ENCODE measurements around the gene DCAF8.

DCAF8 gene

DNA sequence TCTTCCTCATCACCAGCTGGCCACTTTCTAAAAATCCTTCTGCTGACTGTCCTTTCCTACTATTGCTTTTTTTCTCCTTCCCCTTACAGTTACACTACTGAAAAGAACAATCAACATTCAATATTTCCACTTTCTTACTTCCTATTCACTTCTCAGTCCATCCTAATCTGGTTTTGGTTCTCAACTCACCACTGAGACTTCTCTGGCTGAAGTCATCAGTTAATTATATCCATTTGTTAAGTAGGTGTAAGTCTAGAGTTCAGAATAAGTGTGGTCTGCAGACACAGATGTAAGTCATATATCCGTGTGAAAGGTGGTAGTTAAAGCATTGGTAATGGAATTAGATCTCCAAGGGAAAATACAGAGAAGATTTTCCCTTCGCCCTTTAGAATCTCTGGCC, 35.7 kb downstream of the DCAF8 start:
- Mint-ChIP-seq H3K4me3 (no peak overlapping the region), H3K36me3 (ENCODE audit: low read depth) (peaks cover 65% of the 10 kb centered on the region), H3K27me3 (ENCODE audit: low read depth, poor library complexity) (no peaks in the 10 kb centered on the region), H3K27ac (no peak overlapping the region), H3K9me3 (no peaks in the 10 kb centered on the region), H3K4me1 (no peaks in the 10 kb centered on the region)
- TF ChIP-seq, protein P1, sequence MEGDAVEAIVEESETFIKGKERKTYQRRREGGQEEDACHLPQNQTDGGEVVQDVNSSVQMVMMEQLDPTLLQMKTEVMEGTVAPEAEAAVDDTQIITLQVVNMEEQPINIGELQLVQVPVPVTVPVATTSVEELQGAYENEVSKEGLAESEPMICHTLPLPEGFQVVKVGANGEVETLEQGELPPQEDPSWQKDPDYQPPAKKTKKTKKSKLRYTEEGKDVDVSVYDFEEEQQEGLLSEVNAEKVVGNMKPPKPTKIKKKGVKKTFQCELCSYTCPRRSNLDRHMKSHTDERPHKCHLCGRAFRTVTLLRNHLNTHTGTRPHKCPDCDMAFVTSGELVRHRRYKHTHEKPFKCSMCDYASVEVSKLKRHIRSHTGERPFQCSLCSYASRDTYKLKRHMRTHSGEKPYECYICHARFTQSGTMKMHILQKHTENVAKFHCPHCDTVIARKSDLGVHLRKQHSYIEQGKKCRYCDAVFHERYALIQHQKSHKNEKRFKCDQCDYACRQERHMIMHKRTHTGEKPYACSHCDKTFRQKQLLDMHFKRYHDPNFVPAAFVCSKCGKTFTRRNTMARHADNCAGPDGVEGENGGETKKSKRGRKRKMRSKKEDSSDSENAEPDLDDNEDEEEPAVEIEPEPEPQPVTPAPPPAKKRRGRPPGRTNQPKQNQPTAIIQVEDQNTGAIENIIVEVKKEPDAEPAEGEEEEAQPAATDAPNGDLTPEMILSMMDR (IDR thresholded peaks at IDR 0.05): no peak
- DNase-seq: no peak

DNA sequence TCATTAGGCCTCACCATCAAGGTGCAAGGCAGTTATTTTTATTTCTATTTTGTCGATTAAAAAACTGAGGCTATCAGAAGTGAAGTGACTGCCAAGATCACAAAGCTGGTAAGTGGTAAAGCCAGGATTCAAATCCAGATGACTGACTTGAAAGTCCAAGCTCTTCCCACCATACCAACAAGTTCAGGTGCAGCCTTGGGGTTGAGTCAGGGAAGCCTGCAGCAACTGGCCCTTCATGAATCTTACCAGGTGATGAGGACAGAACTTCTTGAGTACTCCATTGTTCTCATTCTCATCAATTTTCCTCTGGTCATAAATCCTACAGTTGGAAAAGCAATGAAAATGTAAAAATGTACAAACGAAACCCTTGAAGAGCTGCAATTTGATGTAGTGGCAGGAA, 37.0 kb downstream of the DCAF8 start:
- Mint-ChIP-seq H3K36me3 (ENCODE audit: low read depth) (peaks cover 62% of the 10 kb centered on the region), H3K4me3 (no peak overlapping the region), H3K9me3 (no peaks in the 10 kb centered on the region), H3K27ac (no peak overlapping the region), H3K27me3 (ENCODE audit: low read depth, poor library complexity) (no peaks in the 10 kb centered on the region), H3K4me1 (no peaks in the 10 kb centered on the region)
- TF ChIP-seq, protein P1 (IDR thresholded peaks at IDR 0.05): no peak
- DNase-seq: no peak

DNA sequence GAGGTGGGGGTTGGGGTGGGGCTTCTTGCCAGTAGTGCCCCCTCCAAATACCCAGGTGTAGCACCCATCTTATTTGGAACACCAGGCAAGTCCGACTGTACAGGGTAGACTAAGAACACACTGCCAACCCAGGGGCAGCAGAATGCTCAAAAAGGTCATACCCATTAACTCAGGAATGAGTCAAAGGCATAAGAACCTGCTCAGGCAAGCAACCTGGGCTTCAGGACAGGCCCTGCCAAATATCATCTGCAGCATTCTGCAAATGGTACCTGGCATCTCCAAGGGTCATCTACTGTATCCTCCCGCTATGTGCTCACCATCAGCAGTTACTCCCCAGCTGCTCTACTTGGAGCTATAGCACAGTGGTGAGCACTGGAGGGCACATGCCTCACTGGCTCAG, 37.7 kb downstream of the DCAF8 start:
- no peak for DNase-seq
- H3K4me3 Mint-ChIP-seq: no peak overlapping the region
- H3K9me3 Mint-ChIP-seq: no peaks in the 10 kb centered on the region
- no peak overlapping the region for H3K27ac Mint-ChIP-seq
- H3K27me3 Mint-ChIP-seq (ENCODE audit: low read depth, poor library complexity): no peaks in the 10 kb centered on the region
- peaks cover 5% of the 10 kb centered on the region for H3K4me1 Mint-ChIP-seq
- TF ChIP-seq, protein P1 (IDR thresholded peaks at IDR 0.05): no peak
- H3K36me3 Mint-ChIP-seq (ENCODE audit: low read depth): peaks cover 59% of the 10 kb centered on the region

DNA sequence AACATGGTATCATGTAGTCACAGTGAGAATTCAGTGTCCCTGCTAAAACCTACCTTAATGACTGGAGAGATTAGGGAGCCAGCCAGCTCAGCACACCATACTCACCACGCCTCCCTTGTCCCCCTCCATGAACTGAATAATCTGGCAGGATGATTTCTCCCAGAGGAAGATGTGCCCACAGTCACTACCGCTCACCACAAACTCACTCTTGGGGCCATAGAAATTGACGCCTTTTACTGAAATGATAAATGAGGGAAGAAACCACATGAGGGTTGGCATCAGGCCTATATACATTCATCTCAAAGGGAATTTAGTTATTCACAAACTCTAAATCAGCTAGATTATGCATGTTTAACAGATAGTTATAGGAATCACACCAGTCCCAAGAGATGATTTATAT, 39.8 kb downstream of the DCAF8 start:
- TF ChIP-seq, protein P1 (IDR thresholded peaks at IDR 0.05): no peak
- H3K27ac Mint-ChIP-seq: peak overlapping the region; percentile 24
- DNase-seq: no peak
- peaks cover 52% of the 10 kb centered on the region for H3K36me3 Mint-ChIP-seq (ENCODE audit: low read depth)
- no peak overlapping the region for H3K4me3 Mint-ChIP-seq
- peaks cover 5% of the 10 kb centered on the region for H3K4me1 Mint-ChIP-seq
- no peaks in the 10 kb centered on the region for H3K9me3 Mint-ChIP-seq
- H3K27me3 Mint-ChIP-seq (ENCODE audit: low read depth, poor library complexity): no peaks in the 10 kb centered on the region

DNA sequence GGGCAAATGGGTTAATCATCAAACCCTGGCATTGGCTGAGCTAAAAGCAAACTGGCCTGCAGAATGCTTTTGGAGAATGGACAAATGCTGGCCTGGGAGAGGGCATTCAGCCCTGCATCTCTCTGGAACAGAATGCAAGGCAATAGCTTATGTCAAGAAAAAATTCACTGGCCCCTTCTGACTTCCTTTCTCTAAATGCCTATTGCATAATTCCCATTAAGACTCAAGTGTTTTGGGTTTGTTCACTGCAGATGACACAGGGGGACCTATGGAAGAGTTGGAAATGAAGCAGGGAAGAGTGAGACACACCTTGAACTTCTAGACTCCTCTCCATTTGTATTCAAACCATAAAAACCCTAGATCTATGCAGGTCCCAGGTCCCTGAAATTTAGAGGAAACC, 41.3 kb downstream of the DCAF8 start:
- Mint-ChIP-seq H3K27me3 (ENCODE audit: low read depth, poor library complexity) (no peaks in the 10 kb centered on the region), H3K9me3 (no peaks in the 10 kb centered on the region), H3K27ac (no peak overlapping the region), H3K4me1 (peaks cover 5% of the 10 kb centered on the region), H3K36me3 (ENCODE audit: low read depth) (peaks cover 63% of the 10 kb centered on the region), H3K4me3 (no peak overlapping the region)
- DNase-seq: no peak
- TF ChIP-seq, protein P1 (IDR thresholded peaks at IDR 0.05): no peak

DNA sequence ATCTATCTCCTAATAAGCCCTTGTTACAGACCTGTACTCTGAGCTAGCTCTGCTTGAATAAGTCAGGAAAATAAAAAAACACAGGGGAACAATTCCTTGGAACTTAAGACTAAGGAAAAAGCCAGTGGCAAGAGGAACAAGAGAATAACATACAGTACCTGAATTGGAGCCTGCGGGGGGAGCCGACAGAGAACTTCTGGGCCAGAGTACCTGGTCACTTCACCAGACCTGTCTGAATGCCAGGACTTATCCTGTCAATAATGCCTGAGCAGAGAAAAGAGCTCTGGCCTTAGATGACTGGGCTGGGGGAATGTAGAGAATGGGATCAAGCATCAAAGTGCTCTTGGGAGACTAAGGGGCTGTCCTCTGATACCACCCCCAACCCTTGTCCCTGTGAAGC, 42.0 kb downstream of the DCAF8 start:
- Mint-ChIP-seq H3K4me3 (no peak overlapping the region), H3K9me3 (no peaks in the 10 kb centered on the region), H3K4me1 (peaks cover 5% of the 10 kb centered on the region), H3K27ac (peak overlapping the region; percentile 60), H3K27me3 (ENCODE audit: low read depth, poor library complexity) (no peaks in the 10 kb centered on the region), H3K36me3 (ENCODE audit: low read depth) (peaks cover 70% of the 10 kb centered on the region)
- TF ChIP-seq, protein P1 (IDR thresholded peaks at IDR 0.05): no peak
- DNase-seq: no peak
